Measurements from ENCODE around the gene DDR1.
A peak's percentile ranks its signal among the peaks of the same experiment; 100 is the strongest.
"Not testable (repeated sequence)": the region's sequence is repeated elsewhere in the genome, so short reads cannot be mapped to it uniquely, and the experiment has no call there.

DDR1 gene

DNA sequence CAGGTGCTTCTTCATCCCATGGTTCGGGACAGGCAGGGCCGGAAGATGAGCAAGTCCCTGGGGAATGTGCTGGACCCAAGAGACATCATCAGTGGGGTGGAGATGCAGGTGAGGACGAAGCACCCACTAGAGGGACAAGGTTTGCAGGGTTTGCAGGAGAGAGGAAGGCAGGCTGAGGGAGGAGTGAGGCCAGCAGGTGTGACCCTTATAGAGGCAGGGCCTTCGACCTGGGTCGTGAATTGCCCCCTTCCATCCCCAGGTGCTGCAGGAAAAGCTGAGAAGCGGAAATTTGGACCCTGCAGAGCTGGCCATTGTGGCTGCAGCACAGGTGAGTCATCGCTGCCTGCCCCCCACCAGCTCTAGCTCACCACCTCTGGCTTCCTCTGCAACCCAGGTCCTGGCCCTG lies 38.1 kb downstream of the DDR1 start:
- no peak for DNase-seq

DNA sequence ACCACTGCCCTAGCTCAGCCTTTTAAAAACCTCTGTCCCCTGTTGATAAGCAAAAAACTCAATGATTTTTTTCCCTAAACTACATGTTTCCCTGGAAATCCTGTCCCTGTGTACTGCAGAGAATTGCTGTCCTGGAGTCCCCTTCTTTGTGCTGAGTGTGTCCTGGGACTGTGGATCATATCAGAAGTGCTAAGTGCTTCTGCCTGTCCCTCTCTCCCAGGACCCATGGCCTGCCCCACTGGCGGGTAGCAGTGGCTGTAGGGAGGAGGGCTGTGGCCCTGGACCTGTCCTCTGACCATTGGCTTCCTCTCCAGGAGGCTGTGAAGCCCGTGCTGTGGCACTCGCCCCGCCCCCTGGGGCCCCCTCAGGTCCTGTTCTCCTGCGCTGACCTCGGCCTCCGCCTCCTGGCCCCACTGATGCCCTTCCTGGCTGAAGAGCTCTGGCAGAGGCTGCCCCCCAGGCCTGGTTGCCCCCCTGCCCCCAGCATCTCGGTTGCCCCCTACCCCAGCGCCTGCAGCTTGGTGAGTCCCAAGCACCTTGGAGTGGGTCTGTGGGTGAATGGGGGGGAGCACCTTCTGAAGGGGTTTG lies 39.8 kb downstream of the DDR1 start:
- DNase-seq: not testable (repeated sequence)

DNA sequence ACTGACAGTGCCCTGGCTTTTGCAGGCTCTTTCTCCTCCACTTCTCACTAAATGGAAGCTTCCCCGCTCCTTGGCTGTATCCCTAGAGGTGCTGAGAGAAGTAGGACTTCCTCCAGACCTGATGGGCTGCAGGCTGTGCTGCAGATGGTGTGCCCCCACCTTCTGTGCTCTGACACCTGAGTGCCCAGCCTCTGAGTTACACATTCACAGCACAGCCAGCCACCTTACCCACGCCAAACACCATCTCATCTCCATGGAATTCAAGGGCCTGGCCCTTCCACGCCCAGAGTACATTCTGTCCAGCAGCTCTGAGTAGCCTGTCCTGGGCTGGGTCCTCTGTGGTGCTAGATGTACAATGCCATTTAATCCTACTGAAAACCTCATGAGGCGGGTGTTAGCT lies 42.3 kb downstream of the DDR1 start:
- DNase-seq: no peak

DNA sequence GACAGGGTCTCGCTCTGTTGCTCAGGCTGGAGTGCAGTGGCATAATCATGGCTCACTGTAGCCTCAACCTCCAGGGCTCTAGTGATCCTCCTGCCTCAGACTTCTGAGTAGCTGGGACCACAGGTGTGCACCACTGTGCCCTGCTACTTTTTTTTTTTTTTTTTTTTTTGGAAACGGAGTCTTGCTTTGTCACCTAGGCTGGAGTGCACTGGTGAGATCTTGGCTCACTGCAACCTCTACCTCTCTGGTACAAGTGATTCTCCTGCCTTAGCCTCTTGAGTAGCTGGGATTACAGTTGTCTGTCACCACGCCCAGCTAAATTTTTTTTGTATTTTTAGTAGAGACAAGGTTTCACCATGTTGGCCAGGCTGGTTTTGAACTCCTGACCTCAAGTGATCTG lies 42.8 kb downstream of the DDR1 start:
- DNase-seq: not testable (repeated sequence)

DNA sequence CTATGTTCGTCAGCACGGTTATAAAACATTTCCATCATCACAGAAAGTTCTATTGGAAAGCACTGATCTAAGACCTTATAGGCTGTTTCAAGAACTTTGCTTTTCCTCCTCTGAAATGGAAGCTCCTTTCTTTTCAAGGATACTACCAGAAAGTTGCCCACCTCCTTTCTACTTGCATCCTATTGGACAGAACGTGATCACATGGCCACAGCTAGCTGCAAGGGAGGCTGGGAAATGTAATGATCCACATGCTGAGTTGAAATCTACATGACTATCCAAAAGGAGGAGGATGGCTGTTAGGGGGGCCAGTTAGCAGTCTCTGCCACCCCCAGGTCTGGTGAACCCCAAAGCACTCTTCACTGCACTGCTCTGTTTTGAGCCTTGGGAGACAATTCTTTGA lies 44.4 kb downstream of the DDR1 start:
- no peak for DNase-seq

DNA sequence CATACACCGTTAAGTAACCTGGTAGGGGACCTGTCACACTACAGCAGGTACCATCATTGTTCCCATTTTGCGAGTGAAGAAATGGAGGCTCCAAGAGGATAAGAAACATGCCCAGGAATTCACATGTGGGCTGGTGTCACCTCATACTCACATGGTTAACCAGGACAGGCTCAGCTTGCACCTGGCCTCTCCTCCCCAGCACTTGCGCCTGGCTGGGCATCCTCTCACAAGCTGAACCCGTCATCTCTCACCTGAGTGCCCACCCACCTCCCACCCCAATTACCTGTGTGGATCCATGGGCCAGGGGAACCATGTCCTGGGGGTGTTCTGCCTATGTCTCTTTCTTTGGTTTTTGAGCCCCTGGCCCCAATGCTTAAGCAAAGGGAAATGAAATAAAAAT lies 46.2 kb downstream of the DDR1 start:
- no peak for DNase-seq

DNA sequence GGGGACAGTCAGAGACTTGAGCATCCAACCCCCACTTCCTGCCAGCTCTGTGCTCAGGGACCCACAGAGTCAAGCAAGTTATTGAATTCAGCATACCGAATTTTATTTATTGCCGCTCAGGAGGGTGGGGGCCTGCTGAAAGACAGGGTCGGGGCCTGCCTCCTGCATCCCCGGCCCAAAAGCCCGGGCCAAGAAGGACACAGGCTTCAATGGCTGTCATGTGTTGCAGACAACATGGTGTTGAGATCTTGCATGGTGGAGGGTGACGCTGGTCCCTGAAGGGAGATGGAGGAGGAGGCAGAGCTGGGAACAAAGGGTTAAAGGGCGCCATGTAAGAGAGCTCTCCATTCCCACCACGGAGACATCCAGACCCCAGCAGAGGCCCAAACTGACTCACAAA lies 47.0 kb downstream of the DDR1 start:
- no peak for DNase-seq

DNA sequence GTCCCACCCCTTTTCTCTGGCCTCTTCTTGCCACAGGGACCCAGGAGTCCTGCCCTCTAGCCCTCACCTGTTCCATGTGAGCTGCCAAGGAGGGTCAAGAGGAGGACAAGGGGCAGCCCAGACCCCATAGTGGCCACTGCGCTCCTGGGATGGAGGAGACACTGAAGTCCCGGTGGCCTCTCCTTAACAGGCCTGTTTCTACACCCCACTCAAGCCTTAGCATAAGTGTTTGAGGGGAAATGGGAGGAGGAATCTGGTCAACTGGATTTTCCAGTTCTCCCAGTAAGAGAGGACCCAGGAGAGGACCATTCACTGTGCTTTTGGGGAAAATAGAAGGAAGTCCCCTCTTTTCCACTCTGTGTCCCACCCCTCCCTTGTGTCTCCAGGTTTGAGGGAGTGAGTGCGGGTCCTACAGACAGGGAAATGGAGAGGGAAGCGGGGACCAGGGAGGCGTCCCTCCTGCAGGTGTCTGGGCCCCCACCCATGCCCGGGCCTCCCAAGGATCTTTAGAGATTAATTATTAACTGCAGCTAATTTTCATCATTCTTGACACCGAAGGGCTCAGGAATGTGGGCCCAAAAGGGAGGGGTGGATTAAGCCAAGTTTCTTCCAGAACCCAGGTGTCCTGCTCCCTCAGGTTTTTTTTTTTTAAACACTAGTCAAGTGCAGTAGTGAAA lies 47.8 kb downstream of the DDR1 start, which contains the start of gene SFTA2:
SFTA2 (minus strand) TSS at position 202 of the 677 bp plus-strand sequence; CDS start at position 128, 74 bp downstream.
- no peak for DNase-seq

DNA sequence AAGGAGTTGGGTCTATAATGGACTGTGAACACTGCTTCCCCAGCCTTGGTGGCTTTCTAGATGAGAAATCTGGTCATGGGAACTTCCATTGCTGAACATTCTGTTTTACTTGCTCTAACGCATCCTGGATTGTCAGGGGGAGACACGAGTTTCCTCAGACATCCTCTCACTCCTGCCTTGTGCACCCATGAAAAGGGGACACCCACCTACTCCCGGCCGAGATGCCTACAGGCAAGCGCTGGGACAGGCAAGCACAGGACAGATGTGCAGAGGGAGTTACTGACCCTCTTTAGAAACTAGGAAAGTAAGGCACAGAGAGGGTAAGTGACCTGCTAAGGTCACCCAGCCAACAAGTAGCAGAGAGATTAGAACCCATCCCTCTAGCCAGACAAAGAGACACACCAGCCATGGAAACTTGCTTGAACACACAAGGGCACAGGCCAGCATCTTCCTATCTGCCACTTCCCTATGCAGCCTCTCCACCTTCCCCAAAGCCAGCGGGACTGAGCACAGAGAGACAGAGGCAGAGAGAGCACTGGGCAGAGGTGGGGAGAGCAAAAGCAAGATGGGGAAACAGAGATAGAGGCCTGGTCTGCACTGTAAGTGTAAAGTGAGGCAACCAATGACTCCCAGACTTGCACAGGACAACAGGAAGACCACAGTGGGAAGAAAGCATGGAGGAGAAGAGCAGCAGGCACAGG lies 48.5 kb downstream of the DDR1 start:
- DNase-seq: no peak

DNA sequence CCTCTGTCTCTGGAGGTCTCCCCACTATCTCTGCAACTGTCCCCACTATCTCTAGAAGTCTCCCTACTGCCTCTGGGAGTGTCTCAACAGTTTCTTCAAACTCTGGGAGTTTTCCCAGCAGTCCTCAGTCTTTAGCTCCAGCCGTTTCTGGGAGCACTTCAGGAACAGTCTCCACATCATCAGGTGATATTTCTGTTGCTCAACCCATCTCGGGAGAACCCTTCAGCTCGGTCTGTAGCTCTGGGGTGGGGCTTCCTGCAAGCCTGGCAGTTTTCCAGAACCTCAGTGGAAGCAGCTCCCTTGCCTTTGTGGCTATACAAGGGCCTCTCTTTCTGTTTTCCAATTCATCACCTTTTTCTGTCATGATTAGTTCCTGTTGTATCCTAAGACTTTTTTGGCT lies 50.7 kb downstream of the DDR1 start:
- DNase-seq: no peak

DNA sequence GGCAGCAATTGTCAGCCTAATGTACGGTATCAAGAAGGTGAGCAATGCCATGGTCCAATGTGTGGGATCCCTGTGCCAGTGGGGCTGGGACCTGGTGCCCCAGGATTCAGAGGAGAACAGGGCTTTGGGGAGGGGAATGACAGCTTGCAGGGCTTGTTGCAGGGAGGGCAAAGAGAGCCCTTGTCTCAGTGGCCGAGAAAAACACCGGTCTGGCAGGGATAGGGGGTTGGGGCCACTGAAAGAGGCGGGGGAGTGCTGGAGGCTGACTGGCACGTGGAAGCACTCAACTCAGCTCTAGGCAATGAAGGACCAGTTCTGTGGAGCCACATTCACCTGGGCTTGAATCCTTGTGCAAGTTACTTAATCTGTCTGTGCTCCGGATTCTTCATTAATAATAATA lies 52.9 kb downstream of the DDR1 start:
- no peak for DNase-seq

DNA sequence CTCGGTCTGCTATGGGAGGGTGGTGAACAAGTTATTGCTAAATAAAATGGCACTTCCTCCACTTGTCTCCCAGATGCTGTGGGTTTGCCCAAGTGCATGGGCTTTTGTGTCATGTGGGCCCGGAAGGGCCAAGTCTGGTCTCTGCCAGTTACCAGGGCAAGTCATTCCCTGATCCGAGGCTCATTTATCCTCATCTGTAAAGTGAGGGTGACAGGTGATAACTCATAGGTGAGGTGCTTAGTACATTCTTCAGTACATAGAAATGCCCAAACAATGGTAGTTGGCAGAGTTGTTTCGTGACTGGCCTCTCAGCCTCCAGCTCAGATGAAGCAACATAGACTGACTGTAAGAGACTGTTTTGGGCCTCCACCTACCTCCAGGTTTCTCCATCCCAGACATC lies 54.4 kb downstream of the DDR1 start:
- DNase-seq: no peak

DNA sequence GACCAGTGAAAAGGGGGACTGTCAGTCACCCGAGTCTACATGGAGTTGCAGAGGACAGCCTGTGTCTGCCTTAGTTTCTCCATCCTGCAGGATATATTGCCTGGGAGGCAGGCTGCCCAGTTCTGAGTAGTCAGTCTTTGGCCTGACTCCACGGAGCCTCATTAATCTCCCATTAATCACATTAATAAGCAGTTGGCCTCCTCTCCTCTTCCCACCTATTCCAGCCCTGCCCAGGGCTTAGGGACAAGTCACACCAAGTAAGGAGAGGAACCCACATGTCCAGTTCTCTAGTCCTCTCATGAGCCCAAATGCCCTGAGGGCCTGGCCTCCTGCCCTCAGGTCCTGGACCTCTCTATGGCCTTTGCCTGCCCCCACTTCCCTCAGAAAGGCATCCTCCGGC lies 55.2 kb downstream of the DDR1 start:
- peak in 1 of 2 experiments; percentile 19 for DNase-seq

DNA sequence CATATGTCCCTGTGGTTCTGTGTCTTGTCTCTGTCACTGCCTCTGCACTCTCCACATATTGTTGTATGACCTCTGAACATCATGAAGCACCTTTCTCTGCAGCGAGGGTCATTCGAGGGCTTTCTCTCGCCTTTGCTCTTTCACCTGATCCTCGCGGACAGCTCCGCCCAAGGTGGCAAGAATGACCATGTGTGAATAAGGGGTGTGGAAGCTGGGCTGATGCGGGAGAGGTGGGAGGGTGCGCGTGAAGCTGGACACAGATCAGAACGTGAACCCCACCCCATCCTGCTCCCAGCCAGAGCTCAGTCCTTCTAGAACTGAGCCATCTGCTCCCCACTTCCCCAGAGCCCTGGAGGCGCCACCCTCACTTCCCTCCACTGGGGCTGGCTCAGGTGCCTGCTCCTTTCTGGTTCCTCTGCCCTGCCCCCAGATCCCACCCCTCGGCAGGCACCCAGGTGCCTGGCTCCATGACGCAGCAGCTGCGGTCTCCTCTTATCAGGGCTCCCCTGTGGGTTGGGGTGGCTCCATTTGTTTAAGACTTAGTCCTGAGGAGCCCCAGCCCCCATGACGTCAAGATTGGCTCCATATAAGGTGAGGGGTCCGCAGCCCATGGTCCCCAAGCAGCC lies 56.2 kb downstream of the DDR1 start, which contains the start of gene MUCL3:
MUCL3 (plus strand) TSS at position 613 of the 626 bp plus-strand sequence. CDS start 27 bp downstream, outside the sequence.
- no peak for DNase-seq

DNA sequence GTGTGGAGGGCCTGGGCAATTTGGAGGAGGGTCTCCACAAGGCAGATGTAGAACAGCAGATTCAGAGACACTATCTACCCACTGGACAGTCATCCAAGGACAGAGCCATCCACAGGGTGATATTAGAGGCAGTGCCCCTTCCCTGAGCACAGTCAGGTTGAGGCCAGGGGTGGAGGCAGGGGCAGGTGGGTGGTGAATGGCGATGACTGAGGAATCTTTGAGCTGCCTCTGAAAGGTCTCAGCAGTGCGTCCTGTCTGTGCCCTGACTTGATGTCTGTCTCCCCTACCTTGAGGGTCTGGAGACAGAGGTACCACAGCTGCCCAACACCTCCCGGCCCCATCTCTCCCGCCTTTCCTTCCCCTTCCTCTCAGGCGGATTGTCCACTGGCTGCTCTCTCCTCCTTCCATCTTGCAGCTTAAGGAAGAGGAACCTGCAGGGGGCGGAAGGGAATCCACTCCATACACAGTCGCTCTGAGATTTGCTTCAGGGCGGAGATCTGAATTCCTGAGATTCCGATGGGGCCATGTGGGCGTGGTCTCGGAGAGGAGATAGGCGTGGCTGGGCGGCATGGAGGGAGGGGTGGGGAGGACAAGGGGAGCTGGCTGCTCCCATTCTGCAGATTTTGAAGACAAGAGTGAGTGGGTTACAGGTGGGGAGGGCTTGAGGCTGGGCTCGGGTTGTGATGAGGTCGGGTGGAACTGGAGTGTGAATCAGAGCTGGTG lies 58.2 kb downstream of the DDR1 start:
- DNase-seq: no peak

DNA sequence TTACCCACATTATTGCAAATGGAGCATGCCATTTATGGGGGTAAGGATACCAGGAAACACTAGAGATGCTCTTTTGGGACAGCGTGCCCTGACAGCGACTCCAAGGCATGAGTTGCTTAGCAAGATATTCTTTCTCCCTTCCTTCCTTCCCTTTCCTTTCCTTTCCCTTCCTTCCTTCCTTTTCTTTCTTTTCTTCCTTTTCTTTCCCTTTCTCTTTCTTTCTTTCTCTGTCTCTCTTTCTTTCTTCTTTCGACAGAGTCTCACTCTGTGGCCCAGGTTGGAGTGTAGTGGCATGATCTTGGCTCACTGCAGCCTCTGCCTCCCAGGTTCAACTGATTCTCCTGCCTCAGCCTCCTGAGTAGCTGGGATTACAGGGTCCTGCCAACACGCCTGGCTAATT lies 59.7 kb downstream of the DDR1 start:
- DNase-seq: no peak

DNA sequence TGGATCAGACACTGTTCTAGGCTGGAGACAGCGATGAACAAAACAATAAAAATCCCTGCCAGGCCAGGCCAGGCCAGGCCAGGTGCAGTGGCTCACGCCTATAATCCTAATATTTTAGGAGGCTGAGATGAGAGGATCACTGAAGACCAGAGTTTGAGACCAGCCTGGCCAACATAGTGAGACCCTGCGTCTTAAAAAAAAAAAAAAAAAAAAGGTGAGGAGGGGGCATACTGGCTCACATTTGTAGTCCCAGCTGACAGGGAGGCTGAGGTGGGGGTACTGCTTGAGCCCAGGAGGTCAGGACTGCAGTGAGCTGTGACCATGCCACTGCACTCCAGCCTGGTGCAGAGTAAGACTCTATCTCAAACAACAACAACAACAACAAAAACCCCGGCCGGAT lies 61.0 kb downstream of the DDR1 start:
- DNase-seq: no peak

DNA sequence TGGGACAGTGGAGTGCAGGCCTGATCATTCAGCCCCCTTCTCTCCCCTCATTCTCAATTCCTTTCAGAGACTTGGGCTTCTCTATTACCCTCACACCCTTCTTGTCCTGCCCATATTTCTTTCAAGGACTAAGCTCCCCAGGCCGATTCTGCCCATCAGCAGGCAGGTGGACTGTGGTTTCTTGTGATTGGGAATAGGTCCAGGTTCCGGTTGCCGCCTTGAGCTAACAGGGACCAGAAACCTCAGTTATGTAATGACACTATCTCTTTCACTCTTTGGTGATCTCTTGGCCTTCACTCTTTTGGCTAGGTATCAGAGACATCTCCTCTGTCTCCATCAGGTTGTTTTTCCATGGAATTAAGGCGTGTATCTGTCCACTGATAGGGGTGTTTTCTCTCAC lies 62.9 kb downstream of the DDR1 start:
- DNase-seq: no peak

DNA sequence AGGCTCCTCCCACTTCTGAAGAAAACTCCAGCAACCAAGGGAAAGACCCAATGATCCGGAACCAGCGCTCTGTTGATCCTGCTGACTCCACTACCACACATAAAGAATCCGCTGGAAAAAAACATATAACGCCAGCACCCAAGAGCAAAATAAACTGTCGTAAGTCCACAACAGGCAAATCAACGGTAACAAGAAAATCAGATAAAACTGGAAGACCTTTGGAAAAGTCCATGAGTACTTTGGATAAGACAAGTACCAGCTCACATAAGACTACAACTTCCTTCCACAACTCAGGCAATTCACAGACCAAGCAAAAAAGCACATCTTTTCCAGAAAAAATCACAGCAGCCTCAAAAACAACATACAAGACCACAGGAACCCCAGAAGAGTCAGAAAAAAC lies 64.5 kb downstream of the DDR1 start:
- DNase-seq: no peak

Measured in NCI-H446 (cell line).